Measurements from ENCODE around the gene GBP2. TPM values are rescaled to one million over a fixed set of nuclear protein-coding genes. Genes with fewer than 3 reads are reported as not detected.

The GBP2 gene
- total and polyA plus RNA-seq, 2 of the 4 experiments (the other 2 are of a cell fraction): 8.2 to 17.7 TPM

DNA sequence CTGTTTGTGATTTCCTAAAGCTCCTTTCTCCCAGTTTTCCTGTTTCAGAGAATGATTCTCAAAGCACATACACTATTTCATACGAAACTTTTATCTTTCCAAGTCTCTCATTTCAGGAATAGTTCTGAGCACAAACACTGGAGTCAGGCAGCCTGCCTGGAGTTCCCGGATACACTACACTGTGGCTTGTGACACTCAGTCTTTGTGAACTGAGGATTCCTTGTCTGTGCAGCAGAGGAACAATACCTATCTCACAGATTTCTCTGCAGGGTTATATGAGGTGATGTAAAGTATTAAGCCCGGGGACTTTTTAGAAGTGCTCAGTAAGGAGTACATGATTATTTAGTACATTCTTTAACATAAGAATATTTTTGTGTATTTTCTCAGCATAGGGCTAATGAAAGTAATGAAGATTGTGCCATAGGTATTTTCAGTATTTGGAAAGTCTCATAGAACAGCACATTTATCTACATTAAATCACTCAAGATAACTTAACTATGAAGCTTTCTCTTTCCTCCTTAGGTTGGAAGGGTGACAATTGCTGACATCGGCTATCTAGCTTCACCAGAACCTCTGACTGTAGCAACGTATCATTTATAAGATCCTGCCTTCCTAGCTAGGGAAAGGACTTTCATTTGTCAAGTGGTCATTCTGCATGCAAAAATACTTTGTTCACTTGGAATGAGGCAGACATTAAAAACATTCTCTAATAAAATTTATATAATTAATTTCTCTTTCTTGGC is 12.9 kb downstream of the GBP2 start:
- no TSS peak for BruUV-seq (replicated peaks)

More for the DNA sequence above, 12.9 kb downstream of the GBP2 start:
- H2AFZ ChIP-seq (replicated peaks; ENCODE audit: low read length, poor library complexity): no peak overlapping the region
- no peaks in the 10 kb centered on the region for H3K79me1 ChIP-seq (ENCODE audit: low read depth in 1 of 2, low read length in 2 of 2)
- POLR2A ChIA-PET (ENCODE audit: unreplicated experiment): no interaction called here
- no peak overlapping the region for H3K14ac ChIP-seq (replicated peaks; ENCODE audit: low read depth, low read length)
- DNase-seq (no peak), ATAC-seq (ENCODE audit: low read depth) (peak; percentile 42)
- no peaks in the 10 kb centered on the region for H4K20me1 ChIP-seq (ENCODE audit: insufficient read depth, low read length)
- H3K18ac ChIP-seq (ENCODE audit: low read depth, low read length): no peak overlapping the region
- H4K8ac ChIP-seq (ENCODE audit: low read depth in 2 of 2, low read length in 2 of 2): no peak overlapping the region
- H4K5ac ChIP-seq (ENCODE audit: low read depth, low read length): no peak overlapping the region
- H2BK20ac ChIP-seq (ENCODE audit: low read depth, low read length): no peak overlapping the region
- no peak overlapping the region for H3K4me3 ChIP-seq (ENCODE audit: insufficient read depth, low read depth, low read length)
- WGBS, 2 experiments (ENCODE audit: extremely low coverage in 2 of 2, insufficient read length in 1 of 2): 0% methylated on average over 1 of the region's 5 CpGs; no CpG with 5 or more reads in 1 of the 2 experiments
- no peaks in the 10 kb centered on the region for H3K9me1 ChIP-seq (ENCODE audit: insufficient read depth, low read length)
- no peak overlapping the region for H2BK5ac ChIP-seq (ENCODE audit: low read depth, low read length, poor library complexity, severe bottlenecking)
- dilution Hi-C loops (cut with HindIII; ENCODE audit: low sequenced_read_pairs, unreplicated experiment) (no loop called here), intact Hi-C loops (cut with micrococcal nuclease) (no loop called here), in situ Hi-C loops (cut with MboI; ENCODE audit: low sequenced_read_pairs) (no loop called here)
- no peaks in the 10 kb centered on the region for H3K27me3 ChIP-seq (ENCODE audit: control insufficient read depth, insufficient read depth, low read length)
- no peak overlapping the region for H3K56ac ChIP-seq (ENCODE audit: extremely low read depth, insufficient read depth, low read length)
- CTCF ChIA-PET: interaction anchor here (0.6 kb wide), 1 partner anchor 379 kb away, joined by 3 read pairs; no protein-coding TSS in a partner anchor
- no peak overlapping the region for H3K9ac ChIP-seq (ENCODE audit: low read depth, low read length)
- H3K23ac ChIP-seq (ENCODE audit: low read depth, low read length): no peak overlapping the region
- no peaks in the 10 kb centered on the region for H3K4me1 ChIP-seq (ENCODE audit: control insufficient read depth, insufficient read depth, low read length)
- H2AK9ac ChIP-seq (replicated peaks; ENCODE audit: low read depth, low read length, poor library complexity): no peak overlapping the region
- no peak overlapping the region for H3K27ac ChIP-seq (ENCODE audit: insufficient read depth, low read length)
- H4K91ac ChIP-seq (ENCODE audit: insufficient read depth, low read depth, low read length): no peak overlapping the region
- H3K4ac ChIP-seq (ENCODE audit: low read depth, low read length): no peak overlapping the region
- no peak overlapping the region for H3K4me2 ChIP-seq (ENCODE audit: low read depth, low read length)
- no peak overlapping the region for H2AK5ac ChIP-seq (ENCODE audit: low read depth, low read length)
- no peak overlapping the region for H2BK120ac ChIP-seq (ENCODE audit: low read depth, low read length)
- TF ChIP-seq MAFK (IDR thresholded peaks at IDR 0.05; ENCODE audit: low read depth, low read length) (peak; percentile 83), NFE2L2 (IDR thresholded peaks at IDR 0.05; ENCODE audit: low read depth, low read length) (no peak)
- TF ChIP-seq, protein P1, sequence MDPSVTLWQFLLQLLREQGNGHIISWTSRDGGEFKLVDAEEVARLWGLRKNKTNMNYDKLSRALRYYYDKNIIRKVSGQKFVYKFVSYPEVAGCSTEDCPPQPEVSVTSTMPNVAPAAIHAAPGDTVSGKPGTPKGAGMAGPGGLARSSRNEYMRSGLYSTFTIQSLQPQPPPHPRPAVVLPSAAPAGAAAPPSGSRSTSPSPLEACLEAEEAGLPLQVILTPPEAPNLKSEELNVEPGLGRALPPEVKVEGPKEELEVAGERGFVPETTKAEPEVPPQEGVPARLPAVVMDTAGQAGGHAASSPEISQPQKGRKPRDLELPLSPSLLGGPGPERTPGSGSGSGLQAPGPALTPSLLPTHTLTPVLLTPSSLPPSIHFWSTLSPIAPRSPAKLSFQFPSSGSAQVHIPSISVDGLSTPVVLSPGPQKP (IDR thresholded peaks at IDR 0.05; ENCODE audit: borderline replicate concordance, low read depth, low read length): no peak
- peaks cover 13% of the 10 kb centered on the region for H3K36me3 ChIP-seq (ENCODE audit: control insufficient read depth, insufficient read depth, low read length)
- no peaks in the 10 kb centered on the region for H3K9me3 ChIP-seq (ENCODE audit: control insufficient read depth, insufficient read depth, low read length)
- no peak overlapping the region for H2BK15ac ChIP-seq (ENCODE audit: low read depth, low read length)

Measured in IMR-90 (cell line).